K562 (cell line): ENCODE data around the gene RGS4. TPM values are rescaled to one million over a fixed set of nuclear protein-coding genes. Genes with fewer than 3 reads are reported as not detected.

Experiments
- ATAC-seq: fragments of 200-7000 bp; cut with Tn5 transposase; 3 replicates; pipeline ENCODE4 v1.9.1; 2020; ENCODE audit warnings: moderate library complexity
- BruUV-seq: library from RNA; stranded (reverse); fragments of 400-500 nt; replicated peaks from 2 replicates; lab custom pipeline; 2021; lab: Mats Ljungman, UMichigan
- CTCF ChIA-PET: fragments of 300-600 bp; formaldehyde crosslinking; extraction: SDS; loops from one replicate; lab custom pipeline; 2021; ENCODE audit warnings: low intra/inter-chr PET ratio; lab: Yijun Ruan, JAX
- POLR2A ChIA-PET: fragments of 300-600, 350-650 bp; sonication (Branson Sonifier 250); formaldehyde crosslinking; extraction: SDS; loops from one replicate; lab custom pipeline; 2021; ENCODE audit warnings: antibody characterized with exemption, inconsistent platforms; lab: Yijun Ruan, JAX
- DNase-seq, 4 experiments: peaks; one replicate each; pipeline versions ENCODE4 v3.0.0 to v3.0.0-alpha.2; 2011 to 2018; ENCODE audit warnings: low spot score in 3 of 4, mixed read lengths in 3 of 4; ENCODE audit errors: extremely low read depth in 1 of 4
- FAIRE-seq: peaks from 2 replicates; lab custom pipeline; 2011; peaks lifted over from hg19 to GRCh38; lab: Jason Lieb, UNC
- H2AFZ ChIP-seq: 2 replicates; pipeline ENCODE4 v1.6.0; 2011; ENCODE audit warnings: low read depth, low read length, control low read depth, inconsistent platforms
- H3K27ac ChIP-seq: fragments of 200-600 bp; 3 replicates; pipeline ENCODE4 v1.8.0; 2011; ENCODE audit warnings: low read depth, mild to moderate bottlenecking, control low read depth, inconsistent platforms, low read length, moderate library complexity, mixed read lengths; ENCODE audit errors: extremely low read depth
- H3K27me3 ChIP-seq, 2 experiments: fragments of 300-600 bp in 1 of 2; 2 replicates in 1 of 2; 3 replicates in 1 of 2; pipeline versions ENCODE4 v1.6.0 to v1.8.0; 2011; ENCODE audit warnings: inconsistent platforms in 2 of 2, low read length in 2 of 2, mild to moderate bottlenecking in 1 of 2, mixed read lengths in 1 of 2, moderate library complexity in 1 of 2; ENCODE audit not compliant: control insufficient read depth in 2 of 2, insufficient read depth in 2 of 2
- H3K36me3 ChIP-seq: fragments of 300-600 bp; 3 replicates; pipeline ENCODE4 v1.8.0; 2011; ENCODE audit warnings: mild to moderate bottlenecking, low read length, inconsistent platforms; ENCODE audit not compliant: control insufficient read depth, insufficient read depth
- H3K4me1 ChIP-seq, 2 experiments: fragments of 200-600 bp in 1 of 2; replicated peaks in 1 of 2; 2 replicates in 1 of 2; 3 replicates in 1 of 2; pipeline versions ENCODE4 v1.5.1 to v1.8.0; 2011; ENCODE audit warnings: inconsistent platforms in 2 of 2, low read length in 2 of 2, mild to moderate bottlenecking in 1 of 2, mixed read lengths in 1 of 2, moderate library complexity in 1 of 2; ENCODE audit not compliant: control insufficient read depth in 2 of 2, insufficient read depth in 2 of 2
- H3K4me2 ChIP-seq: 2 replicates; pipeline ENCODE4 v1.6.1; 2011; ENCODE audit warnings: low read length, control low read depth, inconsistent platforms, mixed read lengths; ENCODE audit not compliant: insufficient read depth
- H3K4me3 ChIP-seq: fragments of 200-600 bp; sonication (generic), shearing (Covaris generic); 2 replicates; pipeline ENCODE4 v1.5.1; 2016; ENCODE audit warnings: control low read depth, inconsistent platforms
- H3K79me2 ChIP-seq: fragments of 200-600 bp; 3 replicates; pipeline ENCODE4 v1.8.0; 2011; ENCODE audit warnings: low read length, inconsistent platforms; ENCODE audit not compliant: control insufficient read depth, insufficient read depth
- H3K9ac ChIP-seq, 2 experiments: 2 replicates each; pipeline versions ENCODE4 v1.6.0 to v1.6.1; 2011; ENCODE audit warnings: low read depth in 2 of 2, low read length in 2 of 2, control low read depth in 1 of 2, inconsistent platforms in 1 of 2, mild to moderate bottlenecking in 1 of 2, mixed read lengths in 1 of 2; ENCODE audit not compliant: insufficient read depth in 1 of 2
- H3K9me1 ChIP-seq: one replicate; pipeline ENCODE4 v1.6.0; 2011; ENCODE audit warnings: inconsistent platforms, mild to moderate bottlenecking, low read length, moderate library complexity; ENCODE audit not compliant: control insufficient read depth, insufficient read depth
- H3K9me3 ChIP-seq: replicated peaks from 2 replicates; pipeline ENCODE4 v1.5.1; 2011; ENCODE audit warnings: low read depth, low read length, inconsistent platforms; ENCODE audit not compliant: control insufficient read depth, insufficient read depth
- H4K20me1 ChIP-seq: replicated peaks from 2 replicates; pipeline ENCODE4 v1.6.1; 2011; ENCODE audit warnings: low read length, inconsistent platforms, mixed read lengths; ENCODE audit not compliant: control insufficient read depth, insufficient read depth
- BCOR ChIP-seq: fragments of 450-650 bp; IDR thresholded peaks from 2 replicates; pipeline ENCODE4 v1.6.1; 2016
- CBX8 ChIP-seq: fragments of 200-600 bp; sonication (generic); IDR thresholded peaks from 2 replicates; pipeline ENCODE4 v1.6.1; 2012; ENCODE audit warnings: borderline replicate concordance, mixed run types, low read depth, mild to moderate bottlenecking, moderate library complexity, mixed read lengths, low read length, control low read depth, inconsistent platforms; ENCODE audit not compliant: poor library complexity, severe bottlenecking; ENCODE audit errors: extremely low read depth
- FOSL1 ChIP-seq: fragments of 200-800 bp; sonication (Bioruptor generic); conservative IDR thresholded peaks from 2 replicates; pipeline ENCODE4 v1.6.1; 2016; ENCODE audit warnings: missing genetic modification characterization, missing compliant biosample characterization
- GABPB1 ChIP-seq: sonication (generic); formaldehyde crosslinking; IDR thresholded peaks from 2 replicates; pipeline ENCODE4 v1.8.0; 2022; ENCODE audit warnings: mild to moderate bottlenecking, missing genetic modification reagents
- SMAD2 ChIP-seq: fragments of 150-350 bp; IDR thresholded peaks from 2 replicates; pipeline ENCODE4 v1.6.1; 2014; ENCODE audit warnings: low read depth, mild to moderate bottlenecking, low read length
- ZEB2 ChIP-seq: fragments of 450-650 bp; IDR thresholded peaks from 2 replicates; pipeline ENCODE4 v1.6.1; 2016
- ZFPM2 ChIP-seq: fragments of 250-450 bp; sonication (Bioruptor Pico); IDR thresholded peaks from 2 replicates; pipeline ENCODE4 v1.5.1; 2022; ENCODE audit warnings: mild to moderate bottlenecking
- WGBS: fragments of 100-300 bp; shearing (Covaris generic); methylation state at CpG from one replicate; pipeline ENCODE4 v1.1.6; 2016; ENCODE audit warnings: low coverage, mixed read lengths; ENCODE audit not compliant: insufficient coverage; ENCODE audit errors: missing lambda C conversion rate; 5-methylcytosine and 5-hydroxymethylcytosine counted together
- in situ Hi-C: fragments of 300-500 bp; cut with MboI; formaldehyde crosslinking; loops from 4 replicates; pipeline ENCODE4 v1.15.0; 2018; ENCODE audit warnings: inconsistent platforms, mixed read lengths
- intact Hi-C: fragments of 100-400 bp; cut with micrococcal nuclease; formaldehyde crosslinking; loops from 2 replicates; pipeline ENCODE4 v1.14.2; 2022
- polyA plus RNA-seq, 8 experiments: library from polyadenylated mRNA; depleted of rRNA in 4 of 8; stranded (reverse) in 5 of 8; unstranded in 3 of 8; fragments of >200 nt; fragmentation: Nextera tagmentation in 2 of 8; fragmentation: Illumina TruSeq in 1 of 8; extraction: Ambion mirVana in 2 of 8; extraction: Trizol in 1 of 8; gene quantifications; 2 replicates each; pipeline versions ENCODE4 v1.2.1 to v1.2.3, GENCODE V29; 2011 to 2014; ENCODE audit warnings: inconsistent platforms in 1 of 8, missing spikeins in 1 of 8
- total RNA-seq, 7 experiments: library from RNA; depleted of rRNA in 6 of 7; stranded (reverse); fragments of >200 nt in 6 of 7; fragmentation: Illumina TruSeq in 2 of 7; extraction: Trizol in 2 of 7; gene quantifications; 2 replicates each; pipeline versions ENCODE4 v1.2.1 to v1.2.3, GENCODE V29; 2011 to 2021; ENCODE audit warnings: low replicate concordance in 1 of 7
- TF ChIP-seq, protein P1 (sequence below): fragments of 250-450 bp; sonication (Bioruptor Pico); IDR thresholded peaks from 2 replicates; pipeline ENCODE4 v1.4.0; 2020
- TF ChIP-seq, protein P2 (sequence below): fragments of 250-450 bp; sonication (Bioruptor Pico); IDR thresholded peaks from 2 replicates; pipeline ENCODE4 v1.5.0; 2021; ENCODE audit warnings: mild to moderate bottlenecking, borderline replicate concordance
- TF ChIP-seq, protein P3 (sequence below): fragments of 250-450 bp; sonication (Bioruptor Pico); IDR thresholded peaks from 2 replicates; pipeline ENCODE4 v1.4.0; 2020; ENCODE audit warnings: mild to moderate bottlenecking, moderate library complexity

The RGS4 gene
- total and polyA plus RNA-seq, 9 of the 15 experiments (the other 6 are each of a cell fraction or from before 2014, with no cell fraction given), result not detected

DNA sequence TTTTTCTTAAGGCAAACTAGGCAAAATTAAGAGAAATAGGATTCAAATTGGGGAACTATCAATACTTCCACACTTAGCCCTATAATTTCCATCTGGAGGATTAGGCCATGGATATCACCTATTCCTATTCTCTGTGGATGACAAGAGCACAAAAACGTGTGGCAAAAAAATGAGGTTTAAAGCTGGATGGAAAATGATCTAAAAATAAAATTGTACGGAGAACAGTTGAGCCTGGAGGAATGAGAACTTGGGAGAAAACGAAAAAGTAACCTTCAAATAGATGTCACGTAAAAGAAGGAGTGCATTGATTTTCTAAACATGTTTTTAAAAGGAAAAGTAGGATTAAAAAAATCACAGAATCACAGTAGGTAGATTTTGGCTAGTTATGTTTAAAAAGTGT, 55.7 kb downstream of the RGS4 start:
- intact Hi-C loops (no loop called here), in situ Hi-C loops (no loop called here)
- no peak overlapping the region for H3K4me3 ChIP-seq
- no peak for DNase-seq
- no peaks in the 10 kb centered on the region for H3K36me3 ChIP-seq
- no peak overlapping the region for H3K27ac ChIP-seq
- WGBS, result under 1% methylated on average over 4 of the region's 4 CpGs
- ChIA-PET POLR2A (no interaction called here), CTCF (no interaction called here)
- H3K9me3 ChIP-seq, result no peaks in the 10 kb centered on the region
- ATAC-seq, result no peak
- BruUV-seq, result no TSS peak
- H3K79me2 ChIP-seq, result no peaks in the 10 kb centered on the region
- no peak overlapping the region for H3K4me2 ChIP-seq
- H3K9me1 ChIP-seq, result no peaks in the 10 kb centered on the region
- H3K4me1 ChIP-seq, result no peaks in the 10 kb centered on the region
- no peaks in the 10 kb centered on the region for H4K20me1 ChIP-seq
- FAIRE-seq, result no peak
- no peak overlapping the region for H2AFZ ChIP-seq
- H3K27me3 ChIP-seq, result no peaks in the 10 kb centered on the region; a peak in 1 of 5 replicates
- no peak overlapping the region for H3K9ac ChIP-seq
- TF ChIP-seq SMAD2, result no peak
- TF ChIP-seq, protein P1, sequence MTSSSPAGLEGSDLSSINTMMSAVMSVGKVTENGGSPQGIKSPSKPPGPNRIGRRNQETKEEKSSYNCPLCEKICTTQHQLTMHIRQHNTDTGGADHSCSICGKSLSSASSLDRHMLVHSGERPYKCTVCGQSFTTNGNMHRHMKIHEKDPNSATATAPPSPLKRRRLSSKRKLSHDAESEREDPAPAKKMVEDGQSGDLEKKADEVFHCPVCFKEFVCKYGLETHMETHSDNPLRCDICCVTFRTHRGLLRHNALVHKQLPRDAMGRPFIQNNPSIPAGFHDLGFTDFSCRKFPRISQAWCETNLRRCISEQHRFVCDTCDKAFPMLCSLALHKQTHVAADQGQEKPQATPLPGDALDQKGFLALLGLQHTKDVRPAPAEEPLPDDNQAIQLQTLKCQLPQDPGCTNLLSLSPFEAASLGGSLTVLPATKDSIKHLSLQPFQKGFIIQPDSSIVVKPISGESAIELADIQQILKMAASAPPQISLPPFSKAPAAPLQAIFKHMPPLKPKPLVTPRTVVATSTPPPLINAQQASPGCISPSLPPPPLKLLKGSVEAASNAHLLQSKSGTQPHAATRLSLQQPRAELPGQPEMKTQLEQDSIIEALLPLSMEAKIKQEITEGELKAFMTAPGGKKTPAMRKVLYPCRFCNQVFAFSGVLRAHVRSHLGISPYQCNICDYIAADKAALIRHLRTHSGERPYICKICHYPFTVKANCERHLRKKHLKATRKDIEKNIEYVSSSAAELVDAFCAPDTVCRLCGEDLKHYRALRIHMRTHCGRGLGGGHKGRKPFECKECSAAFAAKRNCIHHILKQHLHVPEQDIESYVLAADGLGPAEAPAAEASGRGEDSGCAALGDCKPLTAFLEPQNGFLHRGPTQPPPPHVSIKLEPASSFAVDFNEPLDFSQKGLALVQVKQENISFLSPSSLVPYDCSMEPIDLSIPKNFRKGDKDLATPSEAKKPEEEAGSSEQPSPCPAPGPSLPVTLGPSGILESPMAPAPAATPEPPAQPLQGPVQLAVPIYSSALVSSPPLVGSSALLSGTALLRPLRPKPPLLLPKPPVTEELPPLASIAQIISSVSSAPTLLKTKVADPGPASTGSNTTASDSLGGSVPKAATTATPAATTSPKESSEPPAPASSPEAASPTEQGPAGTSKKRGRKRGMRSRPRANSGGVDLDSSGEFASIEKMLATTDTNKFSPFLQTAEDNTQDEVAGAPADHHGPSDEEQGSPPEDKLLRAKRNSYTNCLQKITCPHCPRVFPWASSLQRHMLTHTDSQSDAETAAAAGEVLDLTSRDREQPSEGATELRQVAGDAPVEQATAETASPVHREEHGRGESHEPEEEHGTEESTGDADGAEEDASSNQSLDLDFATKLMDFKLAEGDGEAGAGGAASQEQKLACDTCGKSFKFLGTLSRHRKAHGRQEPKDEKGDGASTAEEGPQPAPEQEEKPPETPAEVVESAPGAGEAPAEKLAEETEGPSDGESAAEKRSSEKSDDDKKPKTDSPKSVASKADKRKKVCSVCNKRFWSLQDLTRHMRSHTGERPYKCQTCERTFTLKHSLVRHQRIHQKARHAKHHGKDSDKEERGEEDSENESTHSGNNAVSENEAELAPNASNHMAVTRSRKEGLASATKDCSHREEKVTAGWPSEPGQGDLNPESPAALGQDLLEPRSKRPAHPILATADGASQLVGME, result no peak
- TF ChIP-seq, protein P2, sequence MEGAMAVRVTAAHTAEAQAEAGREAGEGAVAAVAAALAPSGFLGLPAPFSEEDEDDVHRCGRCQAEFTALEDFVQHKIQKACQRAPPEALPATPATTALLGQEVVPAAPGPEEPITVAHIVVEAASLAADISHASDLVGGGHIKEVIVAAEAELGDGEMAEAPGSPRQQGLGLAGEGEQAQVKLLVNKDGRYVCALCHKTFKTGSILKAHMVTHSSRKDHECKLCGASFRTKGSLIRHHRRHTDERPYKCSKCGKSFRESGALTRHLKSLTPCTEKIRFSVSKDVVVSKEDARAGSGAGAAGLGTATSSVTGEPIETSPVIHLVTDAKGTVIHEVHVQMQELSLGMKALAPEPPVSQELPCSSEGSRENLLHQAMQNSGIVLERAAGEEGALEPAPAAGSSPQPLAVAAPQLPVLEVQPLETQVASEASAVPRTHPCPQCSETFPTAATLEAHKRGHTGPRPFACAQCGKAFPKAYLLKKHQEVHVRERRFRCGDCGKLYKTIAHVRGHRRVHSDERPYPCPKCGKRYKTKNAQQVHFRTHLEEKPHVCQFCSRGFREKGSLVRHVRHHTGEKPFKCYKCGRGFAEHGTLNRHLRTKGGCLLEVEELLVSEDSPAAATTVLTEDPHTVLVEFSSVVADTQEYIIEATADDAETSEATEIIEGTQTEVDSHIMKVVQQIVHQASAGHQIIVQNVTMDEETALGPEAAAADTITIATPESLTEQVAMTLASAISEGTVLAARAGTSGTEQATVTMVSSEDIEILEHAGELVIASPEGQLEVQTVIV (CRISPR knock-in tag), result no peak
- TF ChIP-seq GABPB1 (CRISPR knock-in tag), result no peak
- no peak for TF ChIP-seq CBX8
- TF ChIP-seq, protein P3, sequence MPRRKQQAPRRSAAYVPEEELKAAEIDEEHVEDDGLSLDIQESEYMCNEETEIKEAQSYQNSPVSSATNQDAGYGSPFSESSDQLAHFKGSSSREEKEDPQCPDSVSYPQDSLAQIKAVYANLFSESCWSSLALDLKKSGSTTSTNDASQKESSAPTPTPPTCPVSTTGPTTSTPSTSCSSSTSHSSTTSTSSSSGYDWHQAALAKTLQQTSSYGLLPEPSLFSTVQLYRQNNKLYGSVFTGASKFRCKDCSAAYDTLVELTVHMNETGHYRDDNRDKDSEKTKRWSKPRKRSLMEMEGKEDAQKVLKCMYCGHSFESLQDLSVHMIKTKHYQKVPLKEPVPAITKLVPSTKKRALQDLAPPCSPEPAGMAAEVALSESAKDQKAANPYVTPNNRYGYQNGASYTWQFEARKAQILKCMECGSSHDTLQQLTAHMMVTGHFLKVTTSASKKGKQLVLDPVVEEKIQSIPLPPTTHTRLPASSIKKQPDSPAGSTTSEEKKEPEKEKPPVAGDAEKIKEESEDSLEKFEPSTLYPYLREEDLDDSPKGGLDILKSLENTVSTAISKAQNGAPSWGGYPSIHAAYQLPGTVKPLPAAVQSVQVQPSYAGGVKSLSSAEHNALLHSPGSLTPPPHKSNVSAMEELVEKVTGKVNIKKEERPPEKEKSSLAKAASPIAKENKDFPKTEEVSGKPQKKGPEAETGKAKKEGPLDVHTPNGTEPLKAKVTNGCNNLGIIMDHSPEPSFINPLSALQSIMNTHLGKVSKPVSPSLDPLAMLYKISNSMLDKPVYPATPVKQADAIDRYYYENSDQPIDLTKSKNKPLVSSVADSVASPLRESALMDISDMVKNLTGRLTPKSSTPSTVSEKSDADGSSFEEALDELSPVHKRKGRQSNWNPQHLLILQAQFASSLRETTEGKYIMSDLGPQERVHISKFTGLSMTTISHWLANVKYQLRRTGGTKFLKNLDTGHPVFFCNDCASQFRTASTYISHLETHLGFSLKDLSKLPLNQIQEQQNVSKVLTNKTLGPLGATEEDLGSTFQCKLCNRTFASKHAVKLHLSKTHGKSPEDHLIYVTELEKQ (CRISPR knock-in tag), result no peak
- TF ChIP-seq ZEB2, result no peak
- no peak for TF ChIP-seq FOSL1 (tag)
- no peak for TF ChIP-seq ZFPM2 (CRISPR knock-in tag)
- TF ChIP-seq BCOR, result no peak
